IMR-90 (cell line): ENCODE results near the gene SYNGR3. TPM values are rescaled to one million over a fixed set of nuclear protein-coding genes. Genes with fewer than 3 reads are reported as not detected.

Experiments
- ATAC-seq: fragments of 200-7000 bp; cut with Tn5 transposase; 2 replicates; pipeline ENCODE4 v1.9.1; 2020; ENCODE audit warnings: low read depth, mild to moderate bottlenecking, moderate library complexity
- BruUV-seq: library from RNA; stranded (reverse); fragments of 400-500 nt; replicated peaks from 2 replicates; lab custom pipeline; 2021; lab: Mats Ljungman, UMichigan
- CTCF ChIA-PET: fragments of 300-600 bp; formaldehyde crosslinking; extraction: SDS; loops from one replicate; lab custom pipeline; 2021; ENCODE audit warnings: antibody characterized with exemption; lab: Yijun Ruan, JAX
- POLR2A ChIA-PET: fragments of 300-600 bp; sonication (Branson Sonifier 250); formaldehyde crosslinking; loops from one replicate; lab custom pipeline; 2022; ENCODE audit warnings: antibody characterized with exemption; ENCODE audit not compliant: unreplicated experiment; lab: Charles Lee
- DNase-seq: peaks from one replicate; pipeline ENCODE4 v3.0.0; 2013
- H2AFZ ChIP-seq: replicated peaks from 2 replicates; pipeline ENCODE3; 2013; ENCODE audit warnings: low read length, mild to moderate bottlenecking; ENCODE audit not compliant: poor library complexity
- H2AK5ac ChIP-seq: 2 replicates; pipeline ENCODE4 v1.6.1; 2013; ENCODE audit warnings: low read depth, low read length, inconsistent platforms
- H2AK9ac ChIP-seq: replicated peaks from 2 replicates; pipeline ENCODE3; 2013; ENCODE audit warnings: mild to moderate bottlenecking, low read depth, low read length, moderate library complexity; ENCODE audit not compliant: poor library complexity
- H2BK120ac ChIP-seq: 2 replicates; pipeline ENCODE4 v1.6.1; 2013; ENCODE audit warnings: low read depth, low read length, inconsistent platforms
- H2BK15ac ChIP-seq: 3 replicates; pipeline ENCODE4 v1.6.1; 2013; ENCODE audit warnings: low read depth, low read length, inconsistent platforms
- H2BK20ac ChIP-seq: 2 replicates; pipeline ENCODE4 v1.6.1; 2013; ENCODE audit warnings: low read depth, mild to moderate bottlenecking, inconsistent platforms, low read length, moderate library complexity
- H2BK5ac ChIP-seq: 2 replicates; pipeline ENCODE4 v1.6.1; 2013; ENCODE audit warnings: mild to moderate bottlenecking, low read depth, low read length, inconsistent platforms; ENCODE audit not compliant: poor library complexity, severe bottlenecking
- H3K14ac ChIP-seq: replicated peaks from 2 replicates; pipeline ENCODE4 v1.6.1; 2013; ENCODE audit warnings: low read depth, low read length, inconsistent platforms
- H3K18ac ChIP-seq: 2 replicates; pipeline ENCODE4 v1.6.1; 2013; ENCODE audit warnings: low read depth, low read length, control low read depth
- H3K23ac ChIP-seq: 2 replicates; pipeline ENCODE4 v1.6.1; 2013; ENCODE audit warnings: low read depth, low read length, inconsistent platforms
- H3K27ac ChIP-seq: 2 replicates; pipeline ENCODE4 v1.5.1; 2013; ENCODE audit warnings: mild to moderate bottlenecking, control low read depth, low read length; ENCODE audit not compliant: insufficient read depth
- H3K27me3 ChIP-seq: 2 replicates; pipeline ENCODE4 v1.6.1; 2013; ENCODE audit warnings: low read length; ENCODE audit not compliant: control insufficient read depth, insufficient read depth
- H3K36me3 ChIP-seq: 2 replicates; pipeline ENCODE4 v1.6.1; 2013; ENCODE audit warnings: low read length, mixed read lengths; ENCODE audit not compliant: control insufficient read depth, insufficient read depth
- H3K4ac ChIP-seq: 2 replicates; pipeline ENCODE4 v1.6.1; 2013; ENCODE audit warnings: low read depth, low read length, inconsistent platforms
- H3K4me1 ChIP-seq: 2 replicates; pipeline ENCODE4 v1.6.1; 2013; ENCODE audit warnings: low read length, mixed read lengths; ENCODE audit not compliant: control insufficient read depth, insufficient read depth
- H3K4me2 ChIP-seq: 2 replicates; pipeline ENCODE4 v1.6.1; 2013; ENCODE audit warnings: low read depth, mild to moderate bottlenecking, control low read depth, low read length, moderate library complexity
- H3K4me3 ChIP-seq: 2 replicates; pipeline ENCODE4 v1.5.1; 2013; ENCODE audit warnings: low read depth, mild to moderate bottlenecking, control low read depth, low read length, moderate library complexity; ENCODE audit not compliant: insufficient read depth
- H3K56ac ChIP-seq: 2 replicates; pipeline ENCODE4 v1.6.1; 2013; ENCODE audit warnings: low read length, inconsistent platforms; ENCODE audit not compliant: insufficient read depth; ENCODE audit errors: extremely low read depth
- H3K79me1 ChIP-seq, 2 experiments: 2 replicates each; pipeline ENCODE4 v1.6.1; 2013; ENCODE audit warnings: low read length in 2 of 2, inconsistent platforms in 1 of 2, low read depth in 1 of 2
- H3K9ac ChIP-seq: 2 replicates; pipeline ENCODE4 v1.6.1; 2013; ENCODE audit warnings: low read depth, low read length, control low read depth
- H3K9me1 ChIP-seq: 2 replicates; pipeline ENCODE4 v1.6.1; 2013; ENCODE audit warnings: low read length, inconsistent platforms; ENCODE audit not compliant: insufficient read depth
- H3K9me3 ChIP-seq: 2 replicates; pipeline ENCODE4 v1.6.1; 2013; ENCODE audit warnings: low read length; ENCODE audit not compliant: control insufficient read depth, insufficient read depth
- H4K20me1 ChIP-seq: 2 replicates; pipeline ENCODE4 v1.6.1; 2013; ENCODE audit warnings: low read length, inconsistent platforms; ENCODE audit not compliant: insufficient read depth
- H4K5ac ChIP-seq: 2 replicates; pipeline ENCODE4 v1.6.1; 2013; ENCODE audit warnings: mild to moderate bottlenecking, low read depth, low read length, control low read depth
- H4K8ac ChIP-seq, 2 experiments: 2 replicates each; pipeline ENCODE4 v1.6.1; 2013; ENCODE audit warnings: low read depth in 2 of 2, low read length in 2 of 2, control low read depth in 1 of 2, inconsistent platforms in 1 of 2
- H4K91ac ChIP-seq: 2 replicates; pipeline ENCODE4 v1.6.1; 2013; ENCODE audit warnings: low read depth, low read length, inconsistent platforms; ENCODE audit not compliant: insufficient read depth
- CEBPB ChIP-seq: IDR thresholded peaks from 2 replicates; pipeline ENCODE4 v1.6.1; 2012; ENCODE audit warnings: low read depth, low read length, improper control_type of control experiment
- CHD1 ChIP-seq: IDR thresholded peaks from 2 replicates; pipeline ENCODE4 v1.6.1; 2012; ENCODE audit warnings: low read depth, low read length, improper control_type of control experiment
- CTCF ChIP-seq: conservative IDR thresholded peaks from 2 replicates; pipeline ENCODE4 v1.5.1; 2012; ENCODE audit warnings: mild to moderate bottlenecking, low read depth, low read length, improper control_type of control experiment
- FOS ChIP-seq: fragments of 150-350 bp; IDR thresholded peaks from 2 replicates; pipeline ENCODE4 v1.6.1; 2016; ENCODE audit warnings: low read depth, low read length
- MAFK ChIP-seq: IDR thresholded peaks from 2 replicates; pipeline ENCODE4 v1.6.1; 2012; ENCODE audit warnings: low read depth, low read length, improper control_type of control experiment
- MAZ ChIP-seq: IDR thresholded peaks from 2 replicates; pipeline ENCODE4 v1.6.1; 2012; ENCODE audit warnings: low read depth, mild to moderate bottlenecking, low read length, improper control_type of control experiment, moderate library complexity, borderline replicate concordance
- POLR2A ChIP-seq: IDR thresholded peaks from 2 replicates; pipeline ENCODE4 v1.6.1; 2012; ENCODE audit warnings: mild to moderate bottlenecking, low read depth, low read length
- RAD21 ChIP-seq: IDR thresholded peaks from 2 replicates; pipeline ENCODE4 v1.6.1; 2012; ENCODE audit warnings: low read length, improper control_type of control experiment
- RCOR1 ChIP-seq: IDR thresholded peaks from 2 replicates; pipeline ENCODE4 v1.6.1; 2012; ENCODE audit warnings: mild to moderate bottlenecking, low read length, improper control_type of control experiment; ENCODE audit not compliant: insufficient replicate concordance
- RFX5 ChIP-seq: IDR thresholded peaks from 2 replicates; pipeline ENCODE4 v1.8.0; 2012; ENCODE audit warnings: low read depth, mild to moderate bottlenecking, low read length, moderate library complexity
- SMC3 ChIP-seq: fragments of 150-350 bp; IDR thresholded peaks from 2 replicates; pipeline ENCODE4 v1.6.1; 2016; ENCODE audit warnings: low read depth, mild to moderate bottlenecking, antibody characterized with exemption, low read length, moderate library complexity
- USF2 ChIP-seq: fragments of 150-350 bp; IDR thresholded peaks from 2 replicates; pipeline ENCODE4 v1.6.1; 2017; ENCODE audit warnings: mild to moderate bottlenecking, antibody characterized with exemption, low read length, low read depth
- WGBS, 2 experiments: methylation state at CpG; one replicate each; pipeline versions ENCODE4 v1.1.5 to v1.1.7; 2013; ENCODE audit warnings: missing lambda C conversion rate in 2 of 2; ENCODE audit not compliant: insufficient read length in 1 of 2; ENCODE audit errors: extremely low coverage in 2 of 2; 5-methylcytosine and 5-hydroxymethylcytosine counted together
- dilution Hi-C: fragments of 300-500 bp; cut with HindIII; formaldehyde crosslinking; loops from one replicate; pipeline ENCODE4 v1.14.3; 2018; ENCODE audit warnings: low sequenced_read_pairs; ENCODE audit not compliant: unreplicated experiment
- in situ Hi-C: fragments of 300-500 bp; cut with MboI; formaldehyde crosslinking; loops from 3 replicates; pipeline ENCODE4 v1.14.3; 2019; ENCODE audit warnings: low sequenced_read_pairs, inconsistent platforms, mixed read lengths
- intact Hi-C: fragments of 100-400 bp; cut with micrococcal nuclease; formaldehyde crosslinking; loops from 2 replicates; pipeline ENCODE4 v1.10.0; 2022
- polyA plus RNA-seq, 3 experiments: library from polyadenylated mRNA; depleted of rRNA; stranded (reverse); fragments of >200 nt; gene quantifications; 2 replicates each; pipeline ENCODE4 v1.2.3, GENCODE V29; 2012; ENCODE audit warnings: low replicate concordance in 1 of 3
- total RNA-seq: library from RNA; depleted of rRNA; stranded (reverse); fragments of >200 nt; gene quantifications from 2 replicates; pipeline ENCODE4 v1.2.3, GENCODE V29; 2012

The SYNGR3 gene
- total and polyA plus RNA-seq, 2 of the 4 experiments (the other 2 are of a cell fraction): 1.8 to 5.8 TPM

GRCh38 chr16:2002406-2003230 lies 12.8 kb downstream of the SYNGR3 start:
- no peak overlapping the region for H2BK20ac ChIP-seq
- no peak overlapping the region for H2BK5ac ChIP-seq
- H3K4ac ChIP-seq: no peak overlapping the region
- H3K4me2 ChIP-seq: no peak overlapping the region
- peaks cover 6% of the 10 kb centered on the region; the same call in 1 of the 2 replicates for H3K9me1 ChIP-seq
- in situ Hi-C loops: no loop called here
- no peak overlapping the region for H2AK9ac ChIP-seq
- DNase-seq (no peak), ATAC-seq (no peak)
- H3K27me3 ChIP-seq: no peaks in the 10 kb centered on the region
- H2AK5ac ChIP-seq: no peak overlapping the region
- 97% methylated on average over 30 of the region's 47 CpGs; no CpG with 5 or more reads in 1 of the 2 experiments for WGBS, 2 experiments
- H2BK15ac ChIP-seq: no peak overlapping the region
- no peak overlapping the region for H3K14ac ChIP-seq
- no peak overlapping the region for H3K9ac ChIP-seq
- H3K23ac ChIP-seq: no peak overlapping the region
- peaks cover 70% of the 10 kb centered on the region for H4K20me1 ChIP-seq
- peaks cover 57% of the 10 kb centered on the region for H3K36me3 ChIP-seq
- peaks cover 21% of the 10 kb centered on the region for H3K4me1 ChIP-seq
- CTCF ChIA-PET: interaction anchor here (0.9 to 1.7 kb wide), 2 partner anchors 11 to 12 kb away, joined by 3 to 8 read pairs; no protein-coding TSS in a partner anchor
- no peak overlapping the region for H2AFZ ChIP-seq
- H2BK120ac ChIP-seq: no peak overlapping the region
- H3K4me3 ChIP-seq: no peak overlapping the region
- POLR2A ChIA-PET: no interaction called here
- peaks cover 10 to 76% of the 10 kb centered on the region in 2 experiments; a peak in 3 of 4 replicates for H3K79me1 ChIP-seq
- dilution Hi-C loops: no loop called here
- no peak overlapping the region for H4K5ac ChIP-seq
- H3K18ac ChIP-seq: no peak overlapping the region
- no TSS peak for BruUV-seq
- TF ChIP-seq SMC3 (no peak), RAD21 (no peak), USF2 (no peak), RFX5 (no peak), CHD1 (no peak), RCOR1 (no peak), MAFK (no peak), FOS (no peak), CEBPB (no peak), CTCF (no peak), POLR2A (no peak), MAZ (no peak)
- H4K8ac ChIP-seq: no peak overlapping the region
- no peak overlapping the region for H3K56ac ChIP-seq
- no peak overlapping the region for H4K91ac ChIP-seq
- intact Hi-C loops: loop anchor here (5.0 kb wide), 1 partner anchor 140 kb away; no protein-coding TSS in a partner anchor
- no peaks in the 10 kb centered on the region for H3K9me3 ChIP-seq
- H3K27ac ChIP-seq: no peak overlapping the region
